Measurements from ENCODE around the gene IL36B.
A peak's percentile ranks its signal among the peaks of the same experiment; 100 is the strongest.
"Not testable (repeated sequence)": the region's sequence is repeated elsewhere in the genome, so short reads cannot be mapped to it uniquely, and the experiment has no call there.

The IL36B gene
- total RNA-seq: 0 reads per million in 2 experiments

DNA sequence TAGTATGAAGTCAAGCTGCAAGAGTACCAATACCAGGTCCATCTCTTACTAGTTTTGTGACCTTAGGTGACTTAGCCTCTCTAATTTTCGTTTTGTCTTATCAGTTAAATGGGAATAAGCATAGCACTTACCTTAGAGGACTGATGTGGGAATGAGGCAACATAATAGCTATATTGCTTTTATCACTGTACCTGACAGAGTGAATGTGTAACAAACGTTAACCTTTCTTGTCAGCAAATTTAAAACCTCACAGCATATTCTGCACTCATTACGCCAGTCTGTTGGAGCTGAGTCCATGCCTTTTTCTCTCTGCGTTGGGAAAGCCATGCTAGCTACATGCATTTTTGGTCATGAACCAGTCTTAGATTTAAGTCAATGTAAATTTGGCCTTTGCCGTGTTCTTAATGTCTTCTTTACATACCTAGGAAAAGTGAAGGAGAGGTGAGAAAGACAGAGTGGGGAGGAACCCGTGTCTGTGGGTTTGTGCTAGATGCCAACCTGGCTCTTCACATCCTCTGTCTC lies at the start of gene IL36B:
Gene IL36B, minus strand, starts transcription at position 472 of the 522 bp plus-strand sequence.
- DNase-seq (ENCODE audit: low read depth): no peak

DNA sequence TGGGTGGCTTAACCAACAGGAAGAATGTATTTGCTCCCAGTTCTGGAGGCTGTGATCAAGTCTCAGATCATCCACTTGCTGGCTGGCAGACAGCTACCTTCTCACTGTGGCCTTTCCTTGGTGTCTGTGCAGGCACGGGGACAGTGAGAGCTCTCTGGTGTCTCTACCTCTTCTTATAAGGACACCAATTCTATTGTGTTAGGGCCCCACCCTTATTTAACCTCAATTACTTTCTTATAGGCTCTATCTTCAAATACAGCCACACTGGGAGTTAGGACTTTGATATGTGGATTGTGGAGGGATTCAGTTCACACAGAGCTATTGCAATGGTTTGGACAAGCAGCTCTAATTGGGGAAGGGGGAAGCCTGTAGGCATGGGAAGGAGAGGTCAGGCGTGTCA lies 49.5 kb upstream of the IL36B start:
- DNase-seq (ENCODE audit: low read depth): no peak

DNA sequence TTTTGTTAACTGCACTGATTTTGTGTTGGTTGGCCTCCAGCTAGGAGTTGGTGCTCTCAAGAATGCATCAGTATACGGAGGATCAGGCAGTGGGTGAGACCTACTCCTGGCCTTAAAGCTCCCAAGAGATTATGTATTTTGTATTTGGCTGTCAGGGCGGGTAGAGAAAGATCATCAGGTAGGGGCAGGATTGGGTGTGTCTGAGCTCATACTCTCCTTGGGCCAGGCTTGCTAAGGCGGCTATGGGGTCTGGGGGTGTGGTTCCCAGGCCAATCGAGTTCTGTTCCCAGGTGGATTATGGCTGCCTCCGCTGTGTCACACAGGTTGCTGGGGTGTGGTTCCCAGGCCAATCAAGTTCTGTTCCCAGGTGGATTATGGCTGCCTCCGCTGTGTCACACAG lies 45.9 kb upstream of the IL36B start:
- no peak for DNase-seq (ENCODE audit: low read depth)

DNA sequence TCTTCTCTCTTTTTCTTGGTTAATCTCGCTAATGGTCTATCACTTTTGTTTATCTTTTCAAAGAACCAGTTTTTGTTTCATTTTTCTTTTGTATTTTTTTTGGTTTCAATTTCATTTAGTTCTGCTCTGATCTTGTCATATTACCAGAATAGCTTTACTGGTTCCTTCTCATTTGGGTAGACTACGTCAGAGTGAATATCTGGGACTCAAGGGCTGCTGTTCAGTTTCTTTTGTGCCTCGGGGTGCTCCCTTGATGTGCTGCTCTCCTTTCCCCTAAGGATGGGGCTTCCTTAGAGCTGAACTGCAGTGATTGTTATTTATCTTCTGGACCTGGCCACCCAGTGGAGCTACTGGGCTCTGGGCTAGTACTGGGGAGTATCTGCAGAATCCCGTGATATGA lies 45.4 kb upstream of the IL36B start:
- DNase-seq (ENCODE audit: low read depth): no peak

DNA sequence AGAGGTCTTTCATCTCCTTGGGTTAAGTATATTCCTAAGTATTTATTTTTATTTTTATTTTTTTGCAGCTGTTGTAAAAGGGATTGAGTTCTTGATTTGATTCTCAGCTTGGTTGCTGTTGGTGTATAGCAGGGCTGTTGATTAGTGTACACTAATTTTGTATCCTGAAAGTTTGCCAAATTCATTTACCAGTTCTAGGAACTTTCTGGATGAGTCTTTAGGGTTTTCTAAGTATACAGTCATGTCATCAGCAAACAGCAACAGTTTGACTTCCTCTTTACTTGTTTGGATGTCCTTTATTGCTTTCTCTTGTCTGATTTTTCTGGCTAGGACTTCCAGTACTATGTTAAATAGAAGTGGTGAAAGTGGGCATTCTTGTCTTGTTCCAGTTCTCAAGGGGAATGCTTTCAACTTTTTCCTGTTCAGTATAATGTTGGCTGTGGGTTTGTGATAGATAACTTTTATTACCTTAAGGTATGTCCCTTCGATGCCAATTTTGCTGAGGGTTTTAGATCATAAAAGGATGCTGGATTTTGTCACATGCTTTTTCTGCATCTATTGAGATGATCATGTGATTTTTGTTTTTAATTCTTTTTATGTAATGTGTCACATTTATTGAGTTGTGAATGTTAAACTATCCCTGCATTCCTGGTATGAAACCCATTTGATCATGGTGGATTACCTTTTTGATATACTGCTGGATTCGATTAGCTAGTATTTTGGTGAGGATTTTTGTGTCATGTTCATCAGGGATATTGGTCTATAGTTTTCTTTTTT lies 44.4 kb upstream of the IL36B start:
- DNase-seq (ENCODE audit: low read depth): not testable (repeated sequence)

DNA sequence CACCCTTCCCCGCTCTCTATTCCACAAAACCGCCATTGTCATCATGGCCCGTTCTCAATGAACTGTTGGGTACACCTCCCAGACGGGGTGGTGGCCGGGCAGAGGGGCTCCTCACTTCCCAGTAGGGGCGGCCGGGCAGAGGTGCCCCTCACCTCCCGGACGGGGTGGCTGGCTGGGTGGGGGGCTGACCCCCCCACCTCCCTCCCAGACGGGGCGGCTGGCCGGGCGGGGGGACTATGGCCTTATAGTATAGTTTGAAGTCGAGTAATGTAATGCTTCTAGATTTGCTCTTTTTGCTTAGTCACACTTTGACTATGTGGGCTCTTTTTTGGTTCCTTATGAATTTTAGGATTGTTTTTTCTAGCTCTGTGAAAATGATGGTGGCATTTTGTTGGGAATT lies 43.6 kb upstream of the IL36B start:
- not testable (repeated sequence) for DNase-seq (ENCODE audit: low read depth)

DNA sequence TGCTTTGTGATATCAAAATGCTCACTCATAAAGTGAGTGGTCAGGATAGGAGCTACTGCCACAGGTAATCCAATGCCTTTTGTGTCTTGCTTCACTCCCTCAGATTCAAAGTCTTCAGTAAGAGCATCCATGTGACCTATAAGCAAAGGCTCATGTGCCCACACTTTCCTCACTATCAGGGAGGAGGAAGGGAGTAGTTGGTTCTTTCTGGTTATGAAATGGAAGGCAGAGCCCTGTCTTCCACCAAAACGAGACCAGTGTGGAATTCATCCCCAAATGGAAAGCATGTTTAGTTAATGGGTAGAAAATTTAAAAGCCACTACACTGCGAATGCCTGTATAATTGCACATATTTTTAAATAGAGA lies 40.9 kb upstream of the IL36B start:
- no peak for DNase-seq (ENCODE audit: low read depth)

DNA sequence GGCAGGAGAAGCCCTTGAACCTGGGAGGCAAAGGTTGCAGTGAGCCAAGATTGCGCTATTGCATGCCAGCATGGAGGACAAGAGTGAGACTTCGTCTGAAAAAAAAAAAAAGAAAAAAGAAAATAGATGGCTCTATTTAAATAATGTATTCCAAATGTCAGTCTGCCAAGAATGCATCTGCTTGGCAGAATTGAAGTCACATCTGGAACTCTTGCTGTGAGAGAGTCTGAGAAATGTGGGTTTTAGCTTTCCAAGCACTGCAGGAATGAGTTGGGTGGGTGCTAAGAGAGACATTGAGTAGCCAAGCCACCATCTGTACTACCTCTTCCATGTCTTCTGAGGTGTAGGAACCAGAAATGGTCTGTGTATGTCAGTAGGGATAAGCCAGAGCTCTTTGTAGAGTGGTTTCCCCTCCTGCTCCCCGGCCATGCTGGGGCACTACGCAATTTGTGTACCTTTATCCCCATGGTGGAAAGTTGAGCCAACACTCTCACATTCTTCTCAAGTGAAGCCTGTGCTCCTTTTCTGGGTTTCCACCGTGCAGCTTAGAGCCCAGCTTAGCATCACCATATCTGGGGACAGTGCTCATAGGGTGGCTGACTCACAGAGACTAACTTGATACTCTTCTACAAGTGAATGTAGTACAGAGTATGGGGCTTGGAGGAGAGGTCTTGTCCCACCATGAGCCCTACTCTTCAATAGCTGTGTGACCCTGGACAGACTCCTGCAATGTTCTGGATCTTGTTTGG lies 40.4 kb upstream of the IL36B start:
- no peak for DNase-seq (ENCODE audit: low read depth)

DNA sequence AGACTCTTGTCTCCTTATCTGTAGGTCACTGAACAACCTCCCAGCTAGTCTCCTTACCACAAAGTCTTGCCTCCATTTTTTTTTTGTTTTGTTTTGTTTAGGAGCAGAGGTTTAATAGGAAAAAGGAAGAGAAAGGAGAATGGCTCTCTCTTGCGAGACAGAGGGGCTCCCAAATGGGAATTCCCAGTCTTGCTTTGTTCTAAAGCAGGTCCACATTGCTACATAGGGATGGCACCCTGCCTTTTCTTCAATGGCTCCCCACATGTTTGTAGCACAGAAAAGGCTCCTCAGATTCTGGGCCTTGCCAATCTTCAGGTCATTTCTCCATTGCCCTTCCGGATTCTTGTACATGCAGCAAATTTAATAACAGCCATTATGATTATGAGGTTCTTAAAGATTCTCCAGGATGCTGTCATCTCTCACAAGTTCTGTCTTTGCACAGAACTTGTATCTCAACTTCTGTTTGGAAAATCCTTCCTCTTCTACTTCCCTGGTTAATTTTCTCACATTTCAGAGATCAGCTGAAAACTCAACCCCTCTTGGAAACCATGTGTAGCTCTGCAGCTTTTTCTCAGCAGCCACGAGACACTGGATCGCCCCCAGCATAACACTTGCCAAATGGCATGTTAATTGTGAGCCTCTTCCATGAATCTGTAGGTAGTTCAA lies 38.7 kb upstream of the IL36B start:
- DNase-seq (ENCODE audit: low read depth): no peak

DNA sequence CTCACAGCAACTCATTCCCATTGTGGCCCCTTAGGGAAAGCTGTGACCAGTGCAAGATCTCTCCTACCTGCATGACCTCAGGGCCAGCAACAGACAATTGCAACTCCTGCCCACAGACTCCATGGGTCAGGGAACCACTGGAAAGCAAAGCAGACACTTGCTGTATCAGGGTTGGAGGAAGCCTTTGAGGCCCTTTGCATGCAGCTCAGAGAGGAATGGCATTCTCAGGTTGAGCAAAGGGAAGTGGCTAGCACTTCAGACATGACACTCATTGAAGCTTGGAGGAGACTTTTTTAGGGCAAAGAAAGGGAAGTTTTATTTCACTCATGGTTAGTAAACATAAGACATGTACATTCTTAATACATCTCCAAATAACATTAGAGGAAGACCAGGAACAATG lies 37.2 kb upstream of the IL36B start:
- DNase-seq (ENCODE audit: low read depth): no peak

DNA sequence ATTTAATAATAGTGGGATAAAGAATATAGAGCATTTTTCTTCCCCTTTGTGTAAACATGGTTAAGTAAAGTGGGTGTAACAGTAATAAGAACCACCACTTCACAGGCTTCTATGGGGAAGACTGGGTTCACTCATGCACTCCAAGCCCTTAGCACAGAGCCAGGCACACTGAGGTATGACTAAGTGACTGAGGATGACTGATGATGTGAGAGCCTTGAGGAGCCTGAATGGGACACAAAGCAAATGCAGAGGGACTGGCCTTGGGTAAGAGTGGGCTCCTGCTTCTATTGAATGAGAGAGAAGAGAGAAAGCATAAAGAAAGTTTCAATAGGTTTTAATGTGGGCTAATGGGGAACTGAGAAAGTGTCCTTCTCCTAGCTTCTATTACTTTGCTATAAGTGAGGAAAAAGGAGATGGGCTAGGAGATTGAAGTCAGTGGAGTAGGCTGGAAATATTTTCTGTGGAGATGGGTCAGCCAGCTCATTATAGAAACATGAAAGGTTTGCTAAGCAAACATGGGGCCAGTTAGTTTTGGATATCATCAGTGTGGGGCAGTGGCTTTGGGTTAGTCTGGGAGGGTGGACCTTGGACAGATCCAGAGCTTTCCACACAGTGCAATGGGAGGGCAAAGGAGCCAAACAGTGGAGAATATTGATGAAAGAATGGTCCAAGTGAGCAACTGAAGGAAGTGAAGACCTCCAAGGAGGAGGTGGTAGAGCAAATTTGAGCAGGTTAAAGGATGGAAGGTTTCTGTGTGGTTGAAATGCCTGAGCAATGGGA lies 35.7 kb upstream of the IL36B start:
- no peak for DNase-seq (ENCODE audit: low read depth)

DNA sequence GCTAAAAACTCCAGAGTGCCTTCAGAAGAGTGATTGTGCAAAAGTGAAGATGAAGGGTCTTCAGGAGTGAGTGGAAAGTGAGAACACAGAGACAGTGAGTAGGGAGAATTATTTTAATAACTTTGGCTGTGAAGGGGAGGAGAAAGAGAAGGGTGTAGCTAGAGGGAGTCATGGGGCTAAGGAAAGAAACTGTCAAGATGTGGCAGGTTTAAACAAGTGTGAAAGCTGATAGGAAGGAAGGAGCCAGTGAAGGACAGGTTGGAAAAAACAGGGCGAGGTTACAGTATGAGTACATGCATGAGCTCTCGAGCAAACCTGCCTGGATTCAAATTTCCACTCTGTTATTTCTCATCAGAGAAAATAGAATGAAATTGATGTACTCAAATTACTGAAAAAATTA lies 32.9 kb upstream of the IL36B start:
- DNase-seq (ENCODE audit: low read depth): no peak

DNA sequence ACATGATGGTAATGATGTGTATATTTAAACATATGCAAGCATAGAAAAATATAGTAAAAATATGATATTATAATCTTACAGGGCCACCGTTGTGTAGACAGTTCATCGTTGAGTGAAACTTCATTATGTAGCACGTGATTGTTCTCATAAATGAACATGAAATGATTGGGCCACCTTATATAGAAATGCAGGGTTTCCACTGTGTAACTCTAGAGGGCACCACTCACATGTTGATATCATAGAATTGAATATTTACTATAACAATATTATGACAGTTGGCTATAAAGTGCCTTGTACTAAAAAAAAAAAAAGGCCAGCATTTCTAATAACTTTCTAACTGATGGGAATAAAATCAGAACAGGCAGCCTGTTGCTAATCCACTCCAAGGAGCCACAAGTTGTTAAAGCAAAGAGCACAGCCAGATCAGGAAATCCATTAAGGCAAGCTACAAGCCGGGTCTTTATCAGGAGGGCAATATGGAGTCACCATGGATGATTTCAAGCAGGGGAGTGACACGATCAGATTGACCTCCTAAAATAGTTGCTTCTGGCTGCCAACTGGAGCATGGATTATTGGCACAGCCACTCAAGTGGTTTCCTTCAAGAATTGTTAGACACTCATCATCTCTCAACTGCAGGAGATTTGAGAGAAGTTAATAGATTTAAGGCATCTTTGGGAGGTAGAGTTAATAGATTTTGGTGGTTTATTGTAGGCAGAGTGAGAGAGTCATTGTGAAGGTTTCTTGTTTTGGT lies 31.8 kb upstream of the IL36B start:
- DNase-seq (ENCODE audit: low read depth): no peak

DNA sequence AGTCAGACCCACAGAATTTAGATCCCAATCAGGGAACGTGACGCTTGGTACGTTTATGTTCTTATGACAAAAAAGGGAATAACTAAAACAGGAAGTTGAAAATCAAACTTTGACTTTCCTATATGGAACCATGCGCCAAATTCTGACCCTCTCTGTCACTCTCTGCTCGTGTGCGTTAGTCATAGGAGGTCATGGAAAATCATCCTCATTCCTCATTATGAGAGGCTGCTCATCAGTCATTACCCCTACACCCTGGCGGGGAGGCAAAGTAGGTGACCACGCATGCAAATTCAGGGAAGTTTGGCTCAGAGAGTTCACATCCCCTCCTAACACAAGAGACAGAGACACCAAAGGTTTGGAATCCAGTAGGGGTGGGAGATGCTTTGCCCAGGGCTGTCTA lies 30.6 kb upstream of the IL36B start:
- DNase-seq (ENCODE audit: low read depth): no peak

DNA sequence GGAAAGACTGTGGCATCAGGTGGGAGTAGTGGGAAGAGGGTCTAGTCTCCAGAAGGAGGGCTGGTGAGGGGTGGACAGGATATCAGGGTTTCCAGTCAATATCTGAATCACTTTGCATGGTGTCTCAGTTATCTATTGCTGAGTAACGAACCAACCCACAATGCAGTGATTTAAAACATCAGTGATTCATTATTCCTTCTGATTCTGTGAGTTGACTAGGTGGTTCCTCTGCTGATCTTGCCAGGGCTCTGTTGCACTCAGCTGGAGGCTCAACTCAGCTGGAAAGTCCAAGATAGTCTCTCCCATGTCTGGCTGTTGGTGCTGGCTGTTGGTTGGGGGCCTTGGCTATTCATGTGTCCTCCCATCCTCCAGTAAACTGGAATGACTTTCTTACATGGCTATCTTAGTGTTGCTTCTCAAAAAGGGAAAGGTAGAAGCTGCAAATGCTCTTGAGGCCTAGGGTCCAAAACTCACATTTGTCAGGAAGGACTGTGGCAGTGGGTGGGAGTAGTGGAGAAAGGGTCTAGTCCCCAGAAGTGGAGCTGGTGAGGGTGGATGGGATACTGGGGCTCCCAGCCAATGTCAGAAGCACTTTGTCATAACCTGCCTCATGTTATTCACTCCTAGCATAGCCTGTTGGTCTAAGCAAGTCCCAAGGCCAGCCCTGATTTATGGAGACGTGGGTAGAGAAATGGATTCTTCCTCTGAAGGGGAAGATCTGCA lies 29.0 kb upstream of the IL36B start:
- no peak for DNase-seq (ENCODE audit: low read depth)

DNA sequence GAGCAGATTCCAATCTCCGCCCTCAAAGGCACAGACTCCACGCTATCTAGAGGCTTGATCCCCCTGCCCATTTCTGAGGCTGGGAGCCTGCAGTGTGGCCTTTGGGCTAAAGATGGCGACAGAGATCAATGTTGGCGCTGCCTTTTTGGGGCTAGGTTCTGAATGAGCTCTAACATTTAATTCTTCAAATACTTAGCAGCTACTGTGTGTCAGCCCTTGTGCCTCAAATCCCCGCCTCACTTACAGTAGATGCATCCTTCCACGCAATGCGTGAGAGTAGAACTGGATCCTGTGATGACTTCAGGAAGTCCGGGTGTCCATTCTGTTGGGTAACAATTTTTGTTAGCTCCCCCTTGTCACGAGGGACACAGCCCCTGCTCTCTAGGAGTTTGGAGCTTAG lies 27.5 kb upstream of the IL36B start:
- peak; percentile 4 for DNase-seq (ENCODE audit: low read depth)

DNA sequence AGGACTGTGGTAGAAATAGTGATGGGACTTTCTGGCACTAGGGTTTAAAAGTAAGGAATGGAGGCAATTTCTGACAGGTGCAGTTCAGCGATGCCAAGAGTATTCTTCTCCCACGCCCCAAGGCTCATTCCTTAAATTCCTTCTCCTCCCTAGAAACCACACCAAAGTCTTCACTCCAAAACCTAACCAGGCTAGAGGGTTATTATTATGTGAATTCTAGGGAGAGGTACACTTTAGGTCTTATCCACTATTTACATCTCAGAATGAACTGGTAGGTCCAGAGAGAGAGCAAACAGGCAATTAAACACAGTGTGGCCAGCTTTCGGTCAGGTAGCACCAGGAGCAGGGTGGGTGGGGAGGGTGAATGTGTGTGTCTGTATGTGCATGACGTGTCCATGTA lies 26.5 kb upstream of the IL36B start:
- no peak for DNase-seq (ENCODE audit: low read depth)

DNA sequence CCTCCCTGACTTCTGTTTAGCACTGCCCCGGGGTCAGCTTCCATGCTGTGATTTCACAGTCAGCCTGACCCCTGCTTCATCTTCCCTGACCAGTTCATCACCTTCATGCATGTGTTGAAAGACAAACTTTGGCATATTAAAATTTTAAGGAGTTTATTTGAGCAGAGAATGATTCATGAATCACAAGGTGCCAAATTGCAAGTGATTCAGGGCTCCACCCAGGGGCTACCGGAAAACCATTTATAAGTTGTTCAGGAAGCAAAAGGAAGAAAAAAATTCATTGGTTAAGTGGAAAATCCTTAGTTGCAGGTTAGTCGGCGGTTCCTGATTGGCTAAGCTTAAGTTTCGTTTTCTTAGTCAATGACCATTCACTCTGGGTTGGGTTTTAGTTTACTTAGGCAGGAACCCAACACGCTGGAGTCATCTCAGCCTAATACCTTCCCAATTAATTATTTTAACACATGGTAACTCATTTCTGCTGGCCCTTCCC lies 25.7 kb upstream of the IL36B start:
- no peak for DNase-seq (ENCODE audit: low read depth)

DNA sequence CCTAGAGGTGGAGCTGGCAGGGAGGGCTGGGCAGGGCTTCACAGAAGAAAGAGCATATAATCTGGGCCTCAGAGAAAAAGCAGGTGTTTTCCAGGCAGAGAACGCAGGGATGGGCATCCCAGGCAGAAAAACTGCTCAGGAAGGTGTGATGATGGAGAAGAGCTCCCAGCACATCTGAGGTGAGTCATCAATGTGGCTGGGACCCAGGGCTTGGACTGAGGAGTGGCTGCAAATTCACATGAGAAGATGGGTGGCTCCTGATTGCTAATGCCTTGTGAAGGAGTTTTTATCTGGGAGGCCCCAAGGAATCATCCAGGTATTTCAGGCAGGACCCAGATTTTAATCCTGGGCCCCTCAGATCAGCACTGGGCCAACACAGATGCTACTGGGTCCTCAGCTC lies 25.3 kb upstream of the IL36B start:
- DNase-seq (ENCODE audit: low read depth): no peak

DNA sequence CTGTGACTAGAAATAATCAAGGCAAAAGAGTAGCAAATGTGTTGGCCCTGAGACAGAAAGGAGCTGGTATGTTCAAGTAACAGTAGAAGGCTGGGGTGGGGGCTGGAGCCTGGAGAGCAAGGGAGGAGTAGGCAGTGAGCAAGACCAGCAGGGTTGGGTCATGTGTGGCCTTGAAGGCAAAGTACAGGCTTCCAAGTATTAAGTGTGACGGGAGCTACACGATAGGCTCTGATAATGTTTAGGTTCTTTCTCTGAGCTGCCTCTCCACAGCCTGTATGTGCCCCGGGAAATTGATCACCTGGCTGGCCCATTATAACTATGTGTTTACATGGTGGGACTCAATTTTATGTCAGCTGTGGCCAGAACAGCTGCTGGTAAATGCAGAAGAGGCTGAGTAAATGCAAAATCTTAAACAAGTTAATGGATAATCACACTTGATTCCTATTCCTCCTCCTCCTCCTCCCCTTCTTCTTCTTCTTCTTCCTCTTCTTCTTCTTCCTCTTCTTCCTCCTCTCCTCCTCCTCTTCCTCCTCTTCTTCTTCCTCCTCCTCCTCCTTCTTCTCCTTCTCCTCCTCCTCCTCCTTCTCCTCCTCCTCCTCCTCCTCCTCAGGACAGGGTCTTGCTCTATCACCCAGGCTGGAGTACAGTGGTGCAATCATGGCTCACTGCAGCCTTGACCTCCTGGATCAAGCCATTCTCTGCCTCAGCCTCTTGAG lies 24.4 kb upstream of the IL36B start:
- no peak for DNase-seq (ENCODE audit: low read depth)
